CD4-positive, alpha-beta T cell treated with Interleukin-15 for 4 hours (primary cell): ENCODE measurements around the gene CRTAC1.
"Not testable (repeated sequence)": the region's sequence is repeated elsewhere in the genome, so short reads cannot be mapped to it uniquely, and the experiment has no call there.

Source experiments
- DNase-seq: peaks from one replicate; pipeline ENCODE4 v3.0.0-alpha.2; 2020; ENCODE audit warnings: low spot score

The CRTAC1 gene

DNA sequence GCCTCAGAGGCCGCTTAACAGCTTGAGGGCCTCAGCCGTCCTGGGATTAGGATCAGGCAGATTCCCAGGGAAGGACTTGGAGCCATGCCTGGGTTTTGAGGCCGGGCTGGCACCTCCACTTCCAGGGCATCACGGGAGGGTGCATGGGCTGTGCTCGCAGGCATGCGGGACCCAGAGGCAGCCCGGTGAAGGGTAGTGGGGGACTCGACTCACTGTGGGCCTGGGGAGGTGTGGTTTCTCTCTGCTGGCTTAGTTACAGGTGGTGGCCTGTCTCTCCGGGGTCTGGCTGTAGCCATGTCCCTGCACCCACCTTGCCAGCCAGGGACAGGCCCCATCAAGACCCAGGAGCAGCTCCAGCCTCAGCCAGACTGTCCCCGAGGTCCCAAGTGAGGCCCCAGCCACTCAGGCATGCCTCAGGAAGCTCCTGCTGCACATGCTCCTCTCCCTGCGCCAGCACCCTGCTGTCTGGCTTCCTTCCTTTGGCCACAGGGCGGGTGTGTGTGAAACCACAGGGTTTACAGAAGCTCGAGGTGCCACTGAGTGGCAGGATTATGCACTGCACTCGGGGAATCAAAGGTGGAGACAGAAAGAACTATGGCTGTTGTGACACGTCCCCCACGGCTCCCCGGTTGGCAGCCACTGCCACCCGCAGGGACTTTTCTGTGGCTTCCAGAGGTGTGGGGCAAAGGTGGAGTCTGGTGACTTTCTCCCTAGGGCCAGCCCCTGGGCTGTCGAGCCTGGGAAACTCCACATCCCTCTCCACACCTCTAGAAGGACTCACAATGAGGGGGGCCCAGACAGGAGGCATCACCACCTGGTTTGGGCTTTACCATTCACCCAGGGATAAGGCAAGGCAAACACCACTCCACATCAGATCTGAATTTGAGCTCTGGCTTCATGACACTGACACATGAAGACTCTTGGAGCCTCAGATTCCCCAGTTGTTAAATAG lies 161.1 kb downstream of the CRTAC1 start:
- DNase-seq, result peak; percentile 85

DNA sequence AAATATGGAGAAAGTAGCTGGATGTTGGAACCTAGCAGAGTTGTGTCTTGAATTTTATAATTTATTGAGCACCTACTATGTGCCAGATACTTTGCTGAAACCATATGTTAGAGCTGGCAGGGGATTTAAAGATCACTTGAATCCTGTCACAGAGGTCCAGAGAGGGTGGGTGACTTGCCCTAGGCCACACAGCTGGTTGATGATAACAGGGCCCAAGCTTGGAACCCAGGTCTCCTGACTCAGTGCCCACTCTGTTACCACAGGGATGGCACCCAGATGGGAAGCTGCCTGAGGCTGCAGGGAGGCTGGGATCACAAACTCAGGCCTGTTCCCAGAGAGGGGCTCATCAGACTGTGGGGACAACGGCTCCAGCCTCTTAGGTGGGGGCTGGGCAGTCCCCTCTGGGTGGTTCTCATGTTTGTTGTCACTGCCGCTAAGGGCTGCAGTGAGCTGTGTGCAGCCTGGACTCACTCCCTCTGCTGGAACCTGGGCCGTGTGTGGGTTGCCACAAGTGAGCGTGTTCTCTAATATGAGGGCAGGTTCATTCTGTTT lies 162.2 kb downstream of the CRTAC1 start:
- DNase-seq, result no peak

DNA sequence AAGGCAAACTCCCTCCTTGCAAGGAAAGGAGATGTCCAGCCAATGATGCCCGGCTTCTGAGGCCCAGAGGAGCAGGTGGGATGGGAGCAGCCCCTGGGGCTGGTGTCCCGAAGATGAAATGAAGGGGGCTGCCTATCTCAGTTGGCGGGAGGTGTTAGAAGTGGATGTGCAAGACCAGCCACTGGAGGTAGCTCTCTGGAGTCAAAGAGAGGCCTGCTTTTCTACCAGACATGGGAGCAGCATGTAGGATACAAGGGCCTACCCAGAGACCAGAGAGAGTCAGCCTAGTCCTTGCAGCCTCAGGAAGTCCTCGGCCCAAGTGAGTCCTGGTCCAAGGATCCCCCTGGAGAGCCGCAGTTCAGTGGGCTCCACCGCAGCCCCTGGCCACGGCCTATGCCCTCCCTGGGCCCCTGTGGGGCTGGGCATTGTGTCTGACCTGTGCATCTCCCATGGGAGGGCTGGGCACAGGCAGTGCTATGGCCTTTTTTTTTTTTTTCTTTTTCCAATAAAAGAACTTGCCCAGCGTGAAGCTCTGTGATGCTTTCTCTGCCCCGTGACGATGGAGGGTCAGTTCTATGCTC lies 163.1 kb downstream of the CRTAC1 start:
- no peak for DNase-seq

DNA sequence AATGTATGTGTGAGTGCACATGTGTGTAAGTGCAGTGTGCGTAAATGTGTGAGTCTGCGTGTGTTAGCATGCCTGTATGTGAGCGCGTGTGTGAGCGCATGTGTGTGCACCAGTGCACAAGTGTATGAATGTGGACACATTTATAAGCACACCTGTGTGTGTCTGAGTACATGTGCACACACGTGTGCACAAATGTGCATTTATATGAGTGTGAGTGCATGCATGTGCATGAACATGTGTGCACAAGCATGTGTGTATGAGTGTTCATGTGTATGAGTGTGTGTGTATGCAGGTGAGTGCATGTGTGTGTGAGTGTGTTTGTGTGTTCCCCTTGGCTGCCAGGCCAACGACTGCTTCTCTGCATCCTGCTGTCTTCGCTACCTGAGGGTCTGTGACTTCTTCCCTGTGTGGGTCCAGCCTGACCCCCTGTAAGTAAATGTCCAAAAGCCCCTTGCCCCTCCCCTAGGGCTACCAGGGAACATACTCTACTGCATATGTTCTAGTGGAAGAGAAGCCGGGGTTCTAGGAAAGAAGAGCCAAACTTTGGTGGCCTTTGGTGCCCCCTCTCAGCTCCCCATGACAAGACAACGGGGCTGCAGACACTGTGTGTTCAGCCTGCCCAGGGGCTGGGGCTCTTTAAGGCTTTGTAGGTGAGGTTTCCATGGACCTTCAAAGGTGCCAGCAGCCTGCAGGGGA lies 163.7 kb downstream of the CRTAC1 start:
- DNase-seq, result no peak

DNA sequence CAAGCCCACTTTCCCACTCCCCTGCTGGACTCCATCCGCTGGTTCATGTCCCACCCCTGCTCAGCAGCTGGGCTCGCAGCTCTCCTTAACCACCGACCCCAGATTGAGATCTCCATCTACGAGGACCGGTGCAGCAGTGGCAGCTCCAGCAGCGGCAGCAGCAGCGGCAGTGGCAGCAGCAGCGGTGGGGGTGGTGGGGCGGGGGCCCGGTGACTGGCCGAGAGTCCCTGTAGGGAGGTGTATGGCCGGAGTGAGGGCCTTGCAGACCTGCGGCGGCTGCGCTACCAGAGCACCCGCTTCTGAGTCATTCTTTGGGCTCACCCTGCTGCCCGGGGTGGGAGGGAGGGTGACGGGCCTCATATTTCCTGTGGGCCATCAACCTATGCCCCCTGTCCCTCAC lies 164.9 kb downstream of the CRTAC1 start:
- no peak for DNase-seq

DNA sequence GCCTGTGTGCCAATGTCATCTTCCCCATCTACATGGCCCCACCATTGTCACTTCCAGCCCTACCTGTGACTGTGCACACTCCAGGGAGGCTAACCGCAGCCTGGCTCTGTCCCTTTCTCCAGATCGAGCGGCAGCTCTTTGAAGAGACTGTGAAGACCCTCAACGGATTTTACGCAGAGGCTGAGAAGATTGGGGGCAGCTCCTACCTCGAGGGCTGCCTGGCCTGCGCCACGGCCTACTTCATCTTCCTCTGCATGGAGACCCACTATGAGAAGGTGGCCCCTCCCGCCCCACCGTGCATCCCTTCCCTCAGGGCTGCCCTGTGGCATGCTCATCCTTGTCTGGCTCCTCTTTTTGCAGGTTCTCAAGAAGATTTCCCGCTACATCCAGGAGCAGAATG lies 166.6 kb downstream of the CRTAC1 start:
- no peak for DNase-seq

DNA sequence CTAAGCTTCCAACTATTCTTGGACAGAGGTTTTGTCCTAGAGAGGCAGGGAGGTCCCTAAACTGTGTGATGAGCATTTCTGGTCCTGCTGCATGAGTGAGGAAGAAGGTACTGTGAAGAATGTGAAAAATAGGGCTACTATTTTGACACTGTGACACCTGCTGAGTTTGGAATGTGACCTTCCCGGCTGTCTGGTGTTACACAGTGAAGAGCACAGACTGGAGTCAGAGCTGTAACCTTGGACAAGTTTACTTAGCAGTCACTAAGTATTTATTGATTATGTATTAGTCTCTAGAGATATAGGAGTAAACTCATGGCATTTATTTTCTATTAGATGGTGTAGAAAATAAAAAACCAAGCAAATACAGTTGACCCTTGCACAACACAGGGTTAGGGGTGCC lies 168.5 kb downstream of the CRTAC1 start:
- DNase-seq, result no peak

DNA sequence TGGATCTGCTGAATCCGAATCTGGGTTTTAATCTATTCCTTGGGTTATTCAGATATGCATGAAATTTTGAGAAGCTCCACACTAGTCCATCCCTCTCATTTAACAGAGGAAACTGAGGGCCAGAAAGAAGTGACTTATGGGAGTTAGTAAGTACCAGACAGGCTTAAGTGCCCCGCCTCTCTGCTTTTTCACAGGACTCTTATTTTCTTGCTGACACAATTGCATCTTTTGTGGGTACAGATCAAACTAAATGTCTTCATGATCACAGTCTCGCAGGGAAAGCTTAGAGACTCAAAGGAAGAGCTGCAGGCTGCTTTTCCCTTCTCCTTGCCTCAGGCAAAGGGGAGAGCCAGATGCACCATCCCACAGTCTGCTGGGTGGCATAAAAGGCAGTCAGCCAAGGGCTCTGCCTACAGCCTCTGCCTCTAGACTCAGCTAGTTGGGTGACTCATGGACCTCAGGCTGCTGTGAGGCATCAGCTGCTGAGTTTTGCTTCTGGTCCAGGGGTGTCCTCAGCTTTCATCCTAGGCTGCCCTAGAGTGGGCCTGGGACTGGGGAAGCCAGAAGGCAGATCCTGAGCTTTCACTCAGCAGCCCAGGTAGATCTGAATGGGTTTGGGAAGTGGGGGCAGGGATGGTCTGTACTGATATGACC lies 169.2 kb downstream of the CRTAC1 start:
- DNase-seq, result no peak

DNA sequence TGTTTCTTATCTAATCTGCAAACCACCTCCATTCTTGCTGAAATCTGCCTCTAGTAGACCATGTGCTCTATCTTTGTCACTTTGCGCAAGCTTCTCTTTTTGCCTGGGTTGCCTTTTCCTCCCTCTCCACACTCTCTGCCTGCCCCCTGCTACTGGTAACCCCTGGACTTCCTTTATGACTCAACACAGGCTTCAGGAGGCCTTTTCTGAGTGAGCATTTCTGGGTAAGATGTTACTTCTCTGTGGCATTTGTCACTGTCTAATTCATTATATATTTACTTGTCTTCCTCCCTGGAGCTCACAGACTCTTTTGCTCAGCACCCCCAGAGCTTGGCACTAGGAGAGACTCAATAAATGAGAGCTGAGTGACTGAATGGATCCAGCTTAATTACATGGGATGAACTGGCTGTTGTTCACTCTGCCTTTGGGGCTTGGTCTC lies 172.4 kb downstream of the CRTAC1 start:
- peak; percentile 13 for DNase-seq

DNA sequence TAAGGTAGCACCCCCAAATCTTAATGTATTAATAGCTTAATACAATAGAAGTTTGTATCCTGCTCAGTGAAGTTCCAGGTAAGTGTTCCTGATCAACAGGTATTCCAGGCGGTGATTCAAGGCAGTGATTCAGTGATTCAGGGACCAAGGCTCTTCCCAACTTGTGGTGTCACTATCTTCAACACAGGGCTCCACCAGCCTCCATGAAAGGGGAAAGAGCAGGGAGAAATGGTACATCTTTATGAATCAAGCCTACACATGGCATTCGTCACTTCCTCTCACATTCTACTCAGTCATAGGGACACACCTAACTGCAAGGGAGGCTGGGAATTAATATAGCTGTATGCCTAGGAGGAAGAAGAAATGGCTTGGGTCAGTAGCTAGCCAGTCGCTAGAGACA lies 175.7 kb downstream of the CRTAC1 start:
- DNase-seq, result no peak

DNA sequence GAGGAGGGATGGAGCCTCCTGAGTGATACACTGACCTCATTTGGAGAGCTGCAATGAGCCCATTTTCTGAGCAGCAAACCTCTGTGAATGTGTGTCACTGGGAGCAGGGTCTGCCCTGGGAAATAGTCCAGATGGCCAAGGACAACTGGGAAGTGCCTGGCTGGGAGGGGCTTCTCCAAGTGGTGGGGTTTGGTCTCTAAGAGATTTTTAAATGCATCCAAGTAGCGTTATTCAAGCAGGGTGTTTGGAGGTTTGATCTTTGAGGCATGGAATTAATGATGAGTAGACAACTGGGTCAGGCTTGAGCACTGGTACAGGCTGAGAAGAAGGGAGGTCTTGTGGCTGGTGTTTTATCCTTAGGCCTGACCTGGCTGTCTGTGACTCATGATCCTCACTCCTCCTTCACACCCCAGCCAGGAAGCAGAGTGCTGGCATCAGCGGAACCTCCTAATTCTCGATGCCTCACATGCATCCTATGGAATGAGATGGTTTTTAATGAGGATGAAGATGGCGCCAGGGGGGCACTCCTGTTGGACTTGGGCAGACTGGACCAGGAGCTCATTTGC lies 177.5 kb downstream of the CRTAC1 start:
- DNase-seq, result no peak

DNA sequence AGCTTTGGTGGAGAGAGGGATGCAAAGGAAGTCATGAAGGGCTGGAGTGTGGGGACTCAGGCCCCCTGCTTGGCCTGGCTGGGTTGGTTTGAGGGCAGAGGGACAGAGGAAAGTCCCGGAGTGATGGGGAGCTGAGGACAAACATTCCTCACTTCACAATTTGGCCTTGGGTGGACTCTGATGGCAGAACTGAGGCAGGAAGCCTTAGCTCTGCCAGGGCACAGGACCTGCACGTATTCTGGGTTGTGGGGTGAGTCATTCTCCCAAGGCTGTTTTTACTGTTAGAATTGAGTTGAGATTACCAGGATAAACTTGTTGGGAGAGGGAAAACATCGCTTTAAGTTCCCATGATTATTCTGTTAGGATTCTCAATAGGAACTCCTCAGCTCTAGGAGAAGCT lies 178.1 kb downstream of the CRTAC1 start:
- DNase-seq, result no peak

DNA sequence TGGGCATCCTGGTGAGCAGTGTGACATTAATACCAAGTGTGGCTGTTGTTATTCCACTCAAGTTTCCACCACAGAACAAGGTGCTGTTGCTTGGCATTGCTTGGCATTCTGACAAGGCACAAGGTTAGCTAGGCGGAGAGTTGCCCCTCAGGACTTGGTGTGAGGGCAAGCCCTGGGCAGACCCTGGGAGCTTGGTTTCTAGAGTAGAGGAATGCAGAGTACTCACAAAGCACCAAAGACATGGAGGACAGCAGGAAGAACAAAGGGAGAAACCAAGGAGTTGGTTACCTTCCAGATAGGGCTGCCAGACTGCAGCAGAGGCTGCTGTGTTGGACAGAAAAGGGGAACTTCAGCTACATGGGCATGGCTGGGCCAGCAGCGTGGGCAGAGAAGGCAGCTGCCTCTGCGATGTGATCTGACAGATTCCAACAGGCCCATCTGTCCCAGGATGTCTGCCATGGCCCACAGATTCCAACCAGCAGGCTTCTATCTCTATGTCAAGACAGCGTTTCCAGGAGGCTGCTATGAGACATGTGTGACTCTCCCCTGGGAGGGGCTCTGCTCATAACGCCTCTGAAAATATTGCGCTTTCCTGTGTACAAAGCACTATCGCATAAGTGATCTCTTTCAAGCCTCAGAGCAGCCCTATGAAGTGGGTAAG lies 178.9 kb downstream of the CRTAC1 start:
- peak; percentile 45 for DNase-seq

DNA sequence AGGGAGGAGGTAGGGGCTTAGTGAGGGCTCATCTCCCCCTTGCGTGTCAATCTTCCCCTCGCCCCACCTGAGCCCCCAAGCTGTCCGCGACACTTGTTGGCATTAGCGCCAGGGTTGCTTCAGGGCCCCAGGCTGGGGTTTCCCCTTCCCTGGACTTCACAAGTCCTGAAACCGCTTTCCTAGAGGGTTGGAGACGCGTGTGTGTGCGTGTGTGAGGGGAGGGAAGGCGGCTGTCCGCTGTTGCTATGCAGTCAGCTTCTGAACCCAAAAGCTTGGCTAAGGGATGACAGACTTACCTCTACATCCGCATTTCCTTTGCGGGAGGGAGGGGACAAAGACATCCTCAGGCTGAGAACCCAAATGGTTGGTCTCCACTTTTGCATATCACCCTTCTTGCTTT lies 180.0 kb downstream of the CRTAC1 start:
- no peak for DNase-seq

DNA sequence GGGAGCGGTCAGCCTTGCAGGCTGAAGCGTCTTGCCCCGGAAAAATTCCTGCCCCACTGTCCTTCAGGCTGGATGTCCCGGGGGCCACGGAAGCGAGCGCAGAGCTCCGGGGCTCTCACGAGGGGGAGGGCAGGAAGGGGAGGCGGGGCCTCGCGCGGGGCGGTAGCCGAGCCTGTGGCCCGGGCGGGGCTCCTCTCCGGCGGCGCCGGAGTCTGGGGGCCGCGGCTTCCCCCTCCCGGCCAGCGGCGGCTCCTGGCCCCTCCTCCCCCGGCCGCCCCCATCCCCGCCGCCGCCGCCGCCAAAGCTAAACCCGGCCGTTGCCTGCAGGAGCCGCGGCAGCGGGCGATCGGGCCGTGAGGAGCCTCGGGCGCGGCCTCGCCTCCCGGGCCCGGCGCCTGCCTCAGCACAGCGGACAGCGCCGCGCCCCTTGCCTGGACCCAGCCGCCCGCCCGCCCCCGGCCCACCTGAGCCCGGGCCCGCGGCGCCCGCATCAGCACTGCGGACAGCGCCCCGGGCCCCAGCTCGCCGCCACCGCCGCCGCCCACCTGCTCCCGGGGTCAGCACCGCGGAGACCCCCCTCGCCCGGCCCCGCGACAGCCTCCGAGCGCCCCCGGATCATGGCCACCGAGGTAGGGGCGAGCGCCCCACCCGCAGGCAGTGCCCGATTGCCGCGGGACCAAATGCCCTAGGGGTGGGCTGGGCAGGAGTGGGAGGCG lies 180.6 kb downstream of the CRTAC1 start, which contains the start of gene GOLGA7B:
GOLGA7B (plus strand) TSS at position 157 of the 716 bp plus-strand sequence; CDS start at position 618, 461 bp downstream.
- DNase-seq, result peak; percentile 43

DNA sequence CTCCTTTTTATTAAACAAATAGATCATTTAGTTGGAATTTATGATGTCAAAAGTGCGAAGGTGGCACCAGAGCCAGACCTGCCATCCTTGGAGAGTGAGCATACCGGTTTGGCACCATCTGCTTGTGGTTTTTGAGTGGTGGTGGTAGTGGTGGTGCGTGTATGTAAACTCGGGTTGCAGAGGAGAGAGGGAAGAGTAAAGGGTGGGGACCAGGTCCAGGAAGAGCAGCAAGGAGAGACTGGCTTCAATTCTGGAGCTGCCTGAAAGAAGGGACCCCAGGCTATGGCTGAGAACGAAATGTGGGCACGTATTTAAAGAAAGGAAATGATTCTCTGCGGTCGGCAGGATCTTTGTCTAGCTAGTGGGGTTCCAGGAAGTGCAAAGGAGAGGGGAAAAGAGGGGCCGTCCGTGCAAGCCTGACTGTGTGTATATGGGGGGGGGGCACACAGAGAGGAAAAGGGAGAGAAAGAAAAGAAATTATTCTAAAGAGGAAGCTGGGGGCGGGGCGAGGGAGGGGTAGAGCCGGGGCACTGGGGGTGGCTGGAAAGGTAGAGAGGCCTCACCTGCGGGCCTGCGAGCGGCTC lies 181.2 kb downstream of the CRTAC1 start:
- DNase-seq, result peak; percentile 29

DNA sequence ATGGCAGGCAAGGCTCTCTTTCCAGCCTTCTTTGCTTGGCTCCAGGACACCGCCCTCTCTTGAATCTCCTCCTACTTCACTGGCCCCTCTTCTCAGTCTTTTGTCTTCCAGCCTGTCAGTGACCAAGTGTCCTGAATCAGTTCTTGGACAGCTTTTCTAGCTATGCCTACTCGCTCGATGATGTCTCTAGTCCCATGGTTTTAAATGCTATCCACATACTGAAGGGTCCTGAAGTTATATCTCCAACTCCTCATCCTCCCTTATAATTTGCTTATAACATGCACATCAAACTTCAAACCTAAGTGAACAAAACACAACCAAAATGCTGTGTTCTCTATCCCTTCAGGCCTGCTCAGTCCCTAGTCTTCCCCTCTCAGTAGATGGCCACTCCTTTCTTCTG lies 185.7 kb downstream of the CRTAC1 start:
- DNase-seq, result no peak

DNA sequence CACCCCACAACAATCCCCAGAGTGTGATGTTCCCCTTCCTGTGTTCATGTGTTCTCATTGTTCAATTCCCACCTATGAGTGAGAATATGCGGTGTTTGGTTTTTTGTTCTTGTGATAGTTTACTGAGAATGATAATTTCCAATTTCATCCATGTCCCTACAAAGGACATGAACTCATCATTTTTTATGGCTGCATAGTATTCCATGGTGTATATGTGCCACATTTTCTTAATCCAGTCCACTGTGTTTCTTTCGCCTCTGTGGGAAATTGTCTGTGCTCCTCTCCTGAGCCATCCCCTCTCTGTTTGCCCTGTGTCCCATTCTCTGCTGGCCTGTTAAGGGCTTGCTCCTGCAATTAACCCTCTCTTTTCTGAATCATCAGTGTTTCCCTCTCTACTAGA lies 186.4 kb downstream of the CRTAC1 start:
- DNase-seq, result not testable (repeated sequence)

DNA sequence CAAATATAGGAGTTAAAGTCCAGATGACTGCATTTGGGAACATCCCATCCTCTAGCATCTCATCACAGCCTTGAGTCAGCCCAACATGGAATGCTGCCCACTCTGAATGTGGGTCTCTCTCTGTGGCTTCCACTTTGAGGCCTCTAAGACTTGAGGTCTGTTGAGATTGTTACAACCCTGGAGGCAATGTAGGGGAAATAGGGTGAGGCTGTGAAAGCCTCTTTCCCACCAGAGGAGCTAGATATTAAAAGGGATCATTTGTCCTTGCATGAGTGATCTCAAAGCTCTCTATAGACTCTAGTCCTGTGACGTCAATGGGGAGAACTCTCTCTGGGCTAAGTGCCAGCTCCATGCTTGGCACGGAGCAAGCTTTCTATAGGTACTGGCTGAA lies 187.1 kb downstream of the CRTAC1 start:
- no peak for DNase-seq

DNA sequence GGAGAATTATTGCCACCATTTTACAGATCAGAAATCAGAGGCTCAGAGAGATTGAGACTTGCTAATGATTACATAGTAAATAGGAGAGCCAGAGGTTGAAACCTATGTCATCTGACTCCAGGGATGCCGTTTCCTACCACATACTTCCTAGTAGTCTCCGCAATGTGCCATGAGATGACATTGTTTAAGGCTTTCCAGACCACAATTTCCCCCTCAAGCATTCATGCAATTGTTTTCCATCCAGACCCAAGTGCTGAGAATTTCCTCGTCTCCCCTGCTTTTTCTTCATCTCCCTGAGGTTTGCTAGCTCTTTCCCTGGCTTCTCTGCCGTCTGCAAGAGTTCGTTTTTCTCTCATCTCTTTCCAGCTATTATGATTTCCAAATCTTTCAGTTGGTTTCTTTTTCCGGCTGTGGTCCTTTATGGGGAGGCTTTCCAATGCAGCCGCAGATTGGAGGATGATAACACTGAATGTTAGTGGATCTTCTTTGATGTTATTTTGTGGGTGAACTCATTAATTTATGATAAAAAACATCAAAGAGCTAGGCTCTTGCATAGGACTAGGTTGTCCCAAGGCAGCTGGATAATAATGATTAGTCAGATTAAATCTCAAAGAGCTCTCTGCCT lies 187.7 kb downstream of the CRTAC1 start:
- DNase-seq, result no peak
